ENCODE results near the gene ABT1. TPM values are rescaled to one million over a fixed set of nuclear protein-coding genes. Genes with fewer than 3 reads are reported as not detected.

The ABT1 gene
- total RNA-seq, 4 donors from 2014 or later, result 13.9 to 19.4 (median 17.5) TPM

- TF ChIP-seq POLR2A (IDR thresholded peaks at IDR 0.05), result no peak
- TF ChIP-seq CTCF (IDR thresholded peaks at IDR 0.05), result no peak
- no peak for TF ChIP-seq POLR2AphosphoS5 (IDR thresholded peaks at IDR 0.05)
- no peak for TF ChIP-seq EP300 (IDR thresholded peaks at IDR 0.05)
- 0% methylated on average over 5 to 7 of the region's 10 CpGs for WGBS, 2 donors (ENCODE audit: low coverage in 1 of 2)
- Histone ChIP-seq H3K36me3 (peaks cover 0 to 33% of the 10 kb centered on the region in 2 donors), H3K27me3 (peaks cover 26% of the 10 kb centered on the region), H3K4me1 (peaks cover 0 to 31% (median 8%) of the 10 kb centered on the region in 3 donors), H3K4me3 (peak overlapping the region; percentile 45 to 86), H3K9me3 (no peaks in the 10 kb centered on the region), H3K27ac (peak overlapping the region; percentile 41 to 90 (median 89))
- ATAC-seq, result no peak
Observed at GRCh38 chr6:26597389-26597766, 625 bp downstream of the ABT1 start.

GRCh38 chr6:26597821-26598220, 1.1 kb downstream of the ABT1 start:
- 53 to 57% methylated on average over 2 to 3 of the region's 21 CpGs for WGBS, 2 donors (ENCODE audit: low coverage in 1 of 2)
- TF ChIP-seq POLR2AphosphoS5 (IDR thresholded peaks at IDR 0.05), result no peak

GRCh38 chr6:26598267-26598666, 1.5 kb downstream of the ABT1 start:
- 88 to 93% methylated on average over 8 to 9 of the region's 22 CpGs for WGBS, 2 donors (ENCODE audit: low coverage in 1 of 2)
- no peak overlapping the region for H3K4me3 ChIP-seq
- H3K4me1 ChIP-seq, result peaks cover 0 to 31% (median 8%) of the 10 kb centered on the region in 3 donors
- no peaks in the 10 kb centered on the region for H3K9me3 ChIP-seq
- peaks cover 0 to 33% of the 10 kb centered on the region in 2 donors for H3K36me3 ChIP-seq
- TF ChIP-seq POLR2AphosphoS5 (IDR thresholded peaks at IDR 0.05), result no peak
- no peak for TF ChIP-seq CTCF (IDR thresholded peaks at IDR 0.05)
- TF ChIP-seq EP300 (IDR thresholded peaks at IDR 0.05), result no peak
- TF ChIP-seq POLR2A (IDR thresholded peaks at IDR 0.05), result no peak
- peaks cover 18% of the 10 kb centered on the region for H3K27me3 ChIP-seq
- no peak overlapping the region for H3K27ac ChIP-seq
- ATAC-seq, result no peak

More at GRCh38 chr6:26597821-26598220, 1.1 kb downstream of the ABT1 start:
- Histone ChIP-seq H3K9me3 (no peaks in the 10 kb centered on the region), H3K4me3 (peak overlapping the region; percentile 45 to 86), H3K27me3 (peaks cover 22% of the 10 kb centered on the region), H3K36me3 (peaks cover 0 to 33% of the 10 kb centered on the region in 2 donors), H3K4me1 (peaks cover 0 to 31% (median 8%) of the 10 kb centered on the region in 3 donors), H3K27ac (peak overlapping the region in 3 of 4 donors; percentile 89 to 90 (median 89))
- no peak for ATAC-seq

GRCh38 chr6:26599134-26599533, 2.4 kb downstream of the ABT1 start:
- no peak overlapping the region for H3K27ac ChIP-seq
- ATAC-seq, result no peak
- TF ChIP-seq POLR2AphosphoS5 (IDR thresholded peaks at IDR 0.05), result no peak
- no peak for TF ChIP-seq POLR2A (IDR thresholded peaks at IDR 0.05)
- no peak for TF ChIP-seq EP300 (IDR thresholded peaks at IDR 0.05)
- no peak for TF ChIP-seq CTCF (IDR thresholded peaks at IDR 0.05)
- H3K36me3 ChIP-seq, result peaks cover 0 to 33% of the 10 kb centered on the region in 2 donors
- WGBS, 2 donors (ENCODE audit: low coverage in 1 of 2), result 40 to 50% methylated on average over 1 of the region's 1 CpG
- H3K9me3 ChIP-seq, result no peaks in the 10 kb centered on the region
- peaks cover 0 to 31% (median 8%) of the 10 kb centered on the region in 3 donors for H3K4me1 ChIP-seq
- no peak overlapping the region for H3K4me3 ChIP-seq
- peaks cover 9% of the 10 kb centered on the region for H3K27me3 ChIP-seq

- Histone ChIP-seq H3K4me3 (no peak overlapping the region), H3K27ac (no peak overlapping the region), H3K27me3 (peaks cover 4% of the 10 kb centered on the region), H3K9me3 (no peaks in the 10 kb centered on the region), H3K36me3 (peaks cover 0 to 33% of the 10 kb centered on the region in 2 donors), H3K4me1 (peaks cover 0 to 31% (median 8%) of the 10 kb centered on the region in 3 donors)
- ATAC-seq, result no peak
- TF ChIP-seq EP300 (IDR thresholded peaks at IDR 0.05) (no peak), POLR2AphosphoS5 (IDR thresholded peaks at IDR 0.05) (no peak)
- WGBS, 2 donors (ENCODE audit: low coverage in 1 of 2), result 56 to 67% methylated on average over 1 of the region's 1 CpG
Observed at GRCh38 chr6:26599591-26599990, 2.8 kb downstream of the ABT1 start.

- ATAC-seq, result no peak
- H3K27me3 ChIP-seq, result no peaks in the 10 kb centered on the region
- TF ChIP-seq EP300 (IDR thresholded peaks at IDR 0.05) (no peak), POLR2AphosphoS5 (IDR thresholded peaks at IDR 0.05) (no peak), POLR2A (IDR thresholded peaks at IDR 0.05) (no peak)
- H3K36me3 ChIP-seq, result peaks cover 0 to 33% of the 10 kb centered on the region in 2 donors
- no peaks in the 10 kb centered on the region for H3K9me3 ChIP-seq
- no peak overlapping the region for H3K27ac ChIP-seq
- no peak overlapping the region for H3K4me3 ChIP-seq
- H3K4me1 ChIP-seq, result peaks cover 0 to 20% (median 8%) of the 10 kb centered on the region in 3 donors
Observed at GRCh38 chr6:26600759-26601158, 4.0 kb downstream of the ABT1 start.
